ENCODE measurements around the gene MPST.

The MPST gene

GRCh38 chr22:37024339-37025157 lies 5.0 kb downstream of the MPST start:
- no peak for DNase-seq

- DNase-seq = no peak
Observed at GRCh38 chr22:37025500-37026070, 6.0 kb downstream of the MPST start.

- DNase-seq = no peak
Observed at GRCh38 chr22:37026325-37026724, 6.8 kb downstream of the MPST start.

- no peak for DNase-seq
Observed at GRCh38 chr22:37027556-37027955, 8.0 kb downstream of the MPST start.

- no peak for DNase-seq
Observed at GRCh38 chr22:37028692-37029674, 9.4 kb downstream of the MPST start.

GRCh38 chr22:37030560-37031281 lies 11.2 kb downstream of the MPST start:
- DNase-seq = no peak

- no peak for DNase-seq
Observed at GRCh38 chr22:37032134-37032534, 12.6 kb downstream of the MPST start.

GRCh38 chr22:37032535-37033460 lies 13.3 kb downstream of the MPST start:
- DNase-seq = no peak

- DNase-seq = no peak
Observed at GRCh38 chr22:37033605-37034430, 14.3 kb downstream of the MPST start.

- DNase-seq = no peak
Observed at GRCh38 chr22:37036655-37037377, 17.3 kb downstream of the MPST start.

GRCh38 chr22:37037669-37038068 lies 18.1 kb downstream of the MPST start:
- no peak for DNase-seq

GRCh38 chr22:37039466-37039865 lies 19.9 kb downstream of the MPST start:
- DNase-seq = no peak

- no peak for DNase-seq
Observed at GRCh38 chr22:37043209-37043827, 23.8 kb downstream of the MPST start.

- DNase-seq = no peak
Observed at GRCh38 chr22:37043828-37044538, 24.4 kb downstream of the MPST start.

GRCh38 chr22:37044634-37045625 lies 25.4 kb downstream of the MPST start:
- DNase-seq = no peak

- no peak for DNase-seq
Observed at GRCh38 chr22:37045958-37046357, 26.4 kb downstream of the MPST start.

GRCh38 chr22:37046589-37046988 lies 27.0 kb downstream of the MPST start:
- DNase-seq = no peak
